ENCODE measurements around the gene THSD7B.

The THSD7B gene

GRCh38 chr2:137182071-137182470 lies 416.7 kb downstream of the THSD7B start:
- no peaks in the 10 kb centered on the region for H3K79me2 ChIP-seq (ENCODE audit: insufficient read depth, low read length)
- H3K9me3 ChIP-seq (ENCODE audit: low read length): no peaks in the 10 kb centered on the region
- TF ChIP-seq, protein P1, sequence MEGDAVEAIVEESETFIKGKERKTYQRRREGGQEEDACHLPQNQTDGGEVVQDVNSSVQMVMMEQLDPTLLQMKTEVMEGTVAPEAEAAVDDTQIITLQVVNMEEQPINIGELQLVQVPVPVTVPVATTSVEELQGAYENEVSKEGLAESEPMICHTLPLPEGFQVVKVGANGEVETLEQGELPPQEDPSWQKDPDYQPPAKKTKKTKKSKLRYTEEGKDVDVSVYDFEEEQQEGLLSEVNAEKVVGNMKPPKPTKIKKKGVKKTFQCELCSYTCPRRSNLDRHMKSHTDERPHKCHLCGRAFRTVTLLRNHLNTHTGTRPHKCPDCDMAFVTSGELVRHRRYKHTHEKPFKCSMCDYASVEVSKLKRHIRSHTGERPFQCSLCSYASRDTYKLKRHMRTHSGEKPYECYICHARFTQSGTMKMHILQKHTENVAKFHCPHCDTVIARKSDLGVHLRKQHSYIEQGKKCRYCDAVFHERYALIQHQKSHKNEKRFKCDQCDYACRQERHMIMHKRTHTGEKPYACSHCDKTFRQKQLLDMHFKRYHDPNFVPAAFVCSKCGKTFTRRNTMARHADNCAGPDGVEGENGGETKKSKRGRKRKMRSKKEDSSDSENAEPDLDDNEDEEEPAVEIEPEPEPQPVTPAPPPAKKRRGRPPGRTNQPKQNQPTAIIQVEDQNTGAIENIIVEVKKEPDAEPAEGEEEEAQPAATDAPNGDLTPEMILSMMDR (IDR thresholded peaks at IDR 0.05; ENCODE audit: low read length): no peak
- no peak for TF ChIP-seq EZH2 (IDR thresholded peaks at IDR 0.05; ENCODE audit: borderline replicate concordance, low read length)
- no peak overlapping the region for H3K4me2 ChIP-seq (ENCODE audit: low read length)
- H3K9ac ChIP-seq (ENCODE audit: low read length): no peak overlapping the region
- no peaks in the 10 kb centered on the region for H3K4me1 ChIP-seq (ENCODE audit: insufficient read depth, low read length, severe bottlenecking)
- H3K27me3 ChIP-seq (ENCODE audit: insufficient read depth, low read length): no peaks in the 10 kb centered on the region
- H3K36me3 ChIP-seq (ENCODE audit: insufficient read depth, low read length): no peaks in the 10 kb centered on the region
- no peaks in the 10 kb centered on the region for H4K20me1 ChIP-seq (ENCODE audit: insufficient read depth, low read length)
- H2AFZ ChIP-seq (ENCODE audit: low read length): no peak overlapping the region
- H3K9me2 ChIP-seq (ENCODE audit: low read depth, low read length): no peaks in the 10 kb centered on the region
- H3F3A ChIP-seq (ENCODE audit: insufficient read depth, low read length): no peaks in the 10 kb centered on the region
- H3K27ac ChIP-seq (ENCODE audit: low read depth, low read length, poor library complexity, severe bottlenecking): no peak overlapping the region
- no peak overlapping the region for H3K4me3 ChIP-seq (ENCODE audit: low read depth, low read length, poor library complexity, severe bottlenecking)

- Histone ChIP-seq H3K4me2 (ENCODE audit: low read length) (no peak overlapping the region), H3K9me3 (ENCODE audit: low read length) (no peaks in the 10 kb centered on the region), H3K79me2 (ENCODE audit: insufficient read depth, low read length) (no peaks in the 10 kb centered on the region), H3K9ac (ENCODE audit: low read length) (no peak overlapping the region), H3K27ac (ENCODE audit: low read depth, low read length, poor library complexity, severe bottlenecking) (no peak overlapping the region), H3K4me3 (ENCODE audit: low read depth, low read length, poor library complexity, severe bottlenecking) (no peak overlapping the region), H2AFZ (ENCODE audit: low read length) (no peak overlapping the region), H3K36me3 (ENCODE audit: insufficient read depth, low read length) (no peaks in the 10 kb centered on the region), H3K4me1 (ENCODE audit: insufficient read depth, low read length, severe bottlenecking) (no peaks in the 10 kb centered on the region), H4K20me1 (ENCODE audit: insufficient read depth, low read length) (no peaks in the 10 kb centered on the region), H3F3A (ENCODE audit: insufficient read depth, low read length) (no peaks in the 10 kb centered on the region), H3K9me2 (ENCODE audit: low read depth, low read length) (no peaks in the 10 kb centered on the region), H3K27me3 (ENCODE audit: insufficient read depth, low read length) (no peaks in the 10 kb centered on the region)
- no peak for TF ChIP-seq EZH2 (IDR thresholded peaks at IDR 0.05; ENCODE audit: borderline replicate concordance, low read length)
- TF ChIP-seq, protein P1 (IDR thresholded peaks at IDR 0.05; ENCODE audit: low read length): no peak
Observed at GRCh38 chr2:137183206-137183898, 418.0 kb downstream of the THSD7B start.

GRCh38 chr2:137185378-137186078 lies 420.2 kb downstream of the THSD7B start:
- no peaks in the 10 kb centered on the region for H3K9me3 ChIP-seq (ENCODE audit: low read length)
- H3K9ac ChIP-seq (ENCODE audit: low read length): no peak overlapping the region
- H3K27me3 ChIP-seq (ENCODE audit: insufficient read depth, low read length): no peaks in the 10 kb centered on the region
- H4K20me1 ChIP-seq (ENCODE audit: insufficient read depth, low read length): no peaks in the 10 kb centered on the region
- H3K4me1 ChIP-seq (ENCODE audit: insufficient read depth, low read length, severe bottlenecking): no peaks in the 10 kb centered on the region
- H3K4me3 ChIP-seq (ENCODE audit: low read depth, low read length, poor library complexity, severe bottlenecking): no peak overlapping the region
- H3F3A ChIP-seq (ENCODE audit: insufficient read depth, low read length): no peaks in the 10 kb centered on the region
- no peaks in the 10 kb centered on the region for H3K9me2 ChIP-seq (ENCODE audit: low read depth, low read length)
- H3K4me2 ChIP-seq (ENCODE audit: low read length): no peak overlapping the region
- no peak overlapping the region for H2AFZ ChIP-seq (ENCODE audit: low read length)
- TF ChIP-seq, protein P1 (IDR thresholded peaks at IDR 0.05; ENCODE audit: low read length): no peak
- no peak for TF ChIP-seq EZH2 (IDR thresholded peaks at IDR 0.05; ENCODE audit: borderline replicate concordance, low read length)
- H3K79me2 ChIP-seq (ENCODE audit: insufficient read depth, low read length): no peaks in the 10 kb centered on the region
- H3K27ac ChIP-seq (ENCODE audit: low read depth, low read length, poor library complexity, severe bottlenecking): no peak overlapping the region
- H3K36me3 ChIP-seq (ENCODE audit: insufficient read depth, low read length): no peaks in the 10 kb centered on the region
